Measurements from ENCODE around the gene PCP2. TPM values are rescaled to one million over a fixed set of nuclear protein-coding genes. Genes with fewer than 3 reads are reported as not detected.

Gene PCP2
- total RNA-seq, 1 experiment from 2014 or later, result not detected

- Histone ChIP-seq H3K27ac (no peak overlapping the region), H3K4me3 (no peak overlapping the region), H3K27me3 (no peaks in the 10 kb centered on the region), H3K4me1 (no peaks in the 10 kb centered on the region), H3K36me3 (peaks cover 8% of the 10 kb centered on the region; the same call in 1 of the 2 replicates), H3K9me3 (replicated peaks) (no peaks in the 10 kb centered on the region)
- DNase-seq, result peak in 1 of 2 experiments; percentile 16
Observed at GRCh38 chr19:7622933-7623685, 10.4 kb downstream of the PCP2 start.

DNA sequence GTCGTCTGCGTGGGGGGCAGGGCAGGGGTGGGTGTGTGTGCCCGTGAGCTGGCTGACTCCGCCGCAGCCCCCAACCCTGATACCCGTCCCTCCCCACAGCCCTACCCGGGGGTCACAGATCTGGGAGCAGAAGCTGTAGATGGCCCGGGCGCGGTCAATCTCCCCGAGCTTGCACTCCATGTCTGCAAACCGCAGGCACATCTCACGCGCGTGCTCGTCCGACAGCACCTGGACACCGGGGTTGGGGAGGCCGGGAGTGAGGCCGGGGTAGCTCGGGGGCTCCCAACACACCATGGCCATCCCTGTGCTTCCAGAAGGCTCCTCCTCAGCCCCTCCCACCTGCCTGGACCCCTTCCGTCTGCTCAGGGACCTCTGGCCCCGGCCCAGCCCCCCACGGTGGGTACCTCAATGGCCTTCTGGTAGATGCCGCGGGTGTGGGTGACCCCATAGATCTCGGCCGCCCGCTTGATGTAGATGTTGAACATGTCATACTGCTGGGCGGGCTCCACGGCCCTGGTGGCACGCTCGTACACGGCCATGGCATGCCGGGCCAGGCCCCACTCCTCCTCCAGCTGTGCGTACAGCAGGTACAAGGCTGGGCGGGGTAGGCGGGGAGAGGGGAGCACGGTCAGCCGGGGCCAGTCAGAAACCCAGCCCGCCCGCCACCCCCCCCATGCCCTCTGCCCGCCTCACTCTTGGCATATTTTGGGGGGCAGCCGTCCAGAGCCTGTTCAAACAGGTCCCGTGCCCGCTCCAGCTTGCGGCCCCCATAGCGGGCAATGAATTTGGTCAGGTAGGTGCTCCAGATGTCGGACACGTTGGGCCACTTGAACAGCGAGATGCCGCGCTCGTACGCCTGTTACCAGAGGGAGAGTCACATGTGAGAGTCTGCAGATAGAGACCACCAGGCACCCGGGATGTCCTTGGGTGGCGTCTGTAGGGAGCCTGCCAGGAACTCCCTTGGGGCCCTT lies 12.8 kb downstream of the PCP2 start:
- no peak for DNase-seq
- no peak overlapping the region for H3K4me3 ChIP-seq
- no peak overlapping the region for H3K27ac ChIP-seq
- H3K4me1 ChIP-seq, result no peaks in the 10 kb centered on the region
- H3K27me3 ChIP-seq, result no peaks in the 10 kb centered on the region
- H3K9me3 ChIP-seq (replicated peaks), result no peaks in the 10 kb centered on the region
- H3K36me3 ChIP-seq, result peaks cover 3% of the 10 kb centered on the region; the same call in 1 of the 2 replicates

GRCh38 chr19:7619671-7620441 lies 13.7 kb downstream of the PCP2 start:
- Histone ChIP-seq H3K9me3 (replicated peaks) (no peaks in the 10 kb centered on the region), H3K27me3 (no peaks in the 10 kb centered on the region), H3K36me3 (peaks cover 3% of the 10 kb centered on the region; the same call in 1 of the 2 replicates), H3K4me1 (no peaks in the 10 kb centered on the region), H3K27ac (no peak overlapping the region; the same call in 1 of the 2 replicates), H3K4me3 (no peak overlapping the region)
- no peak for DNase-seq

GRCh38 chr19:7618771-7619510 lies 14.6 kb downstream of the PCP2 start:
- DNase-seq, result peak; percentile 47 to 50
- no peaks in the 10 kb centered on the region for H3K9me3 ChIP-seq (replicated peaks)

DNA sequence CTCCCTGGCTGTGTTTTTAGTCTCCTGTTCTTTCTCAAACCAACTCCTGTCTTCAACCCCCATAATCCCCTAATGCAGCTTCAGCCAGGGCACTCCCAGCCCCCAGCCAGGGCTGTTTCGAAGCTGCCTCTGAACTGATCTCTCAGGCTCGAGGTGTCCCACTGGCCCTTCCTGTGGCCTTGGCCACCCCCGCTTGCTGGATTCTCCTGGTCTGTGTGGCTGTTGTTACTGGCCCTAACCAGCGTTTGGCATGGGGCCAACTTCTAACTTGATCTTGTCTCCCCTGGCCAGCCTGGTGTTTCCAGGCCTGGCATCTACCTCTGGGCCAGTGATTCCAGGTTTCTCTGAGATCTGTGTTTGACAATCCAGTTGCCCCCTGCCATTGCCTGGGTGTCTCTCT lies 15.2 kb downstream of the PCP2 start:
- H3K4me1 ChIP-seq, result no peaks in the 10 kb centered on the region
- H3K27ac ChIP-seq, result peak overlapping the region; percentile 61; the same call in 1 of the 2 replicates
- H3K36me3 ChIP-seq, result peaks cover 3% of the 10 kb centered on the region; the same call in 1 of the 2 replicates
- H3K9me3 ChIP-seq (replicated peaks), result no peaks in the 10 kb centered on the region
- no peak overlapping the region for H3K4me3 ChIP-seq
- H3K27me3 ChIP-seq, result no peaks in the 10 kb centered on the region
- DNase-seq, result peak; percentile 29 to 45

More at GRCh38 chr19:7618771-7619510, 14.6 kb downstream of the PCP2 start:
- no peaks in the 10 kb centered on the region for H3K4me1 ChIP-seq
- peaks cover 3% of the 10 kb centered on the region; the same call in 1 of the 2 replicates for H3K36me3 ChIP-seq
- peak overlapping the region; percentile 61 for H3K27ac ChIP-seq
- no peaks in the 10 kb centered on the region for H3K27me3 ChIP-seq
- no peak overlapping the region for H3K4me3 ChIP-seq

DNA sequence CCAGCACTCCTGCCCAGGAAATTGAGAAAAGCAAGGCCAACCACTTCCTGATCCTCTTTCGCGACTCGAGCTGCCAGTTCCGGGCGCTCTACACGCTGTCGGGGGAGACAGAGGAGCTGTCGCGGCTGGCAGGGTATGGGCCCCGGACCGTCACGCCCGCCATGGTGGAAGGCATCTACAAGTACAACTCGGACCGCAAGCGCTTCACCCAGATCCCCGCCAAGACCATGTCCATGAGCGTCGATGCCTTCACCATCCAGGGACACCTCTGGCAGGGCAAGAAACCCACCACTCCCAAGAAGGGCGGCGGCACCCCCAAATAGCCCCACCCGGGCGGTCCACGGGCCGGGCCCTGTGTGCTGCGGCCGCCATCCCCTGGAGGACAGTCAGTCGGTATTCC lies 15.8 kb downstream of the PCP2 start:
- Histone ChIP-seq H3K4me3 (no peak overlapping the region), H3K27ac (no peak overlapping the region), H3K4me1 (no peaks in the 10 kb centered on the region), H3K27me3 (no peaks in the 10 kb centered on the region), H3K36me3 (no peaks in the 10 kb centered on the region; the same call in 1 of the 2 replicates), H3K9me3 (replicated peaks) (no peaks in the 10 kb centered on the region)
- no peak for DNase-seq

DNA sequence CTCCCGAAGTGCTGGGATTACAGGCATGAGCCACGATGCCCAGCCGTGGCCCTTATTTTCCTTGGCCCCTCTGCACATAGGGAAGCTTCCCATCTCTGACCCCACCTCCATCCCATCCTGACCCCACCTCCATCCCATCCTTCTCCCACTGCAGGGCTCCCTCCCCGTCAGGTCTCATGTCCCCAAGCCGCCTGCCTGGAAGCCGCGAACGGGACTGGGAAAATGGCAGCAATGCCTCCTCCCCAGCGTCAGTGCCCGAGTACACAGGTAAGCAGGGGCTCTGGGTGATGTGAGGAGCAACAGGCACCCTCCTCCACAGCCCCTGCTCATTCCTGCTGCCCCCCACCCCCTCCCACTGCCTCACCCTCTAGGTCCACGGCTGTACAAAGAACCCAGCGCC lies 16.3 kb downstream of the PCP2 start:
- Histone ChIP-seq H3K4me1 (no peaks in the 10 kb centered on the region), H3K9me3 (replicated peaks) (no peaks in the 10 kb centered on the region), H3K27ac (no peak overlapping the region), H3K27me3 (no peaks in the 10 kb centered on the region), H3K4me3 (no peak overlapping the region), H3K36me3 (no peaks in the 10 kb centered on the region)
- DNase-seq, result no peak

DNA sequence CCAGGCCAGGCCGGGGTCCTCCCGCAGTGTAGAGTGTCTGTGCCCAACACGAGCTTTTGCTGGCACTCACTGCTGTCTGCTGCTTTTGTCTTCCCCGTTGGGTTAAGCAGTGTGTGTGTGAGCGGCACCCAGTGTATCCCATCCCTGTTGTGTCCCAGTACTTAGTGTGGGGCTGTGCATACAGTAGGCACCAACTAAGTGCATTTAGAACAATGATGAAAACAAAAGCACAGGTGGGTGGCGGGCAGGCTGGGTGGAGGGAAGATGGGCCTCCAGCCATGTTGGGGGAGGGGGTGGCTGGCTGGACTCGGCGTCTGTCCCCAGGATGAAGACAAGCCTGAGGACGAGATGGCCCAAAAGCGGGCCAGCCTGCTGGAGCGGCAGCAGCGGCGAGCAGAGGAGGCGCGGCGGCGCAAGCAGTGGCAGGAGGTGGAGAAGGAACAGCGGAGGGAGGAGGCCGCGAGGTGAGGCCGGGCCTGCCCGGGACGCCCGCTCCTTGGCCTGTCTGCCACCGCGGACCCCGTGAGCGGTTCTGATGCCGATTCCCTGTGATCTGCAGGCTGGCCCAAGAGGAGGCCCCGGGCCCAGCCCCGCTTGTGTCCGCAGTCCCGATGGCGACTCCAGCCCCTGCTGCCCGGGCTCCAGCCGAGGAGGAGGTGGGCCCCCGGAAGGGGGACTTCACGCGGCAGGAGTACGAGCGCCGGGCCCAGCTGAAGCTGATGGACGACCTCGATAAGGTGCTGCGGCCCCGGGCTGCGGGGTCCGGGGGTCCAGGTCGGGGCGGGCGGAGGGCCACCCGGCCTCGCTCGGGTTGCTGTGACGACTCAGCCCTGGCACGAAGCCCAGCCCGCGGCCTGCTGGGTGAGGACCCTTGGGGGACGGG lies 18.4 kb downstream of the PCP2 start:
- no peak overlapping the region for H3K27ac ChIP-seq
- no peaks in the 10 kb centered on the region for H3K9me3 ChIP-seq (replicated peaks)
- H3K36me3 ChIP-seq, result no peaks in the 10 kb centered on the region
- no peaks in the 10 kb centered on the region for H3K27me3 ChIP-seq
- H3K4me1 ChIP-seq, result no peaks in the 10 kb centered on the region
- no peak for DNase-seq
- H3K4me3 ChIP-seq, result no peak overlapping the region

DNA sequence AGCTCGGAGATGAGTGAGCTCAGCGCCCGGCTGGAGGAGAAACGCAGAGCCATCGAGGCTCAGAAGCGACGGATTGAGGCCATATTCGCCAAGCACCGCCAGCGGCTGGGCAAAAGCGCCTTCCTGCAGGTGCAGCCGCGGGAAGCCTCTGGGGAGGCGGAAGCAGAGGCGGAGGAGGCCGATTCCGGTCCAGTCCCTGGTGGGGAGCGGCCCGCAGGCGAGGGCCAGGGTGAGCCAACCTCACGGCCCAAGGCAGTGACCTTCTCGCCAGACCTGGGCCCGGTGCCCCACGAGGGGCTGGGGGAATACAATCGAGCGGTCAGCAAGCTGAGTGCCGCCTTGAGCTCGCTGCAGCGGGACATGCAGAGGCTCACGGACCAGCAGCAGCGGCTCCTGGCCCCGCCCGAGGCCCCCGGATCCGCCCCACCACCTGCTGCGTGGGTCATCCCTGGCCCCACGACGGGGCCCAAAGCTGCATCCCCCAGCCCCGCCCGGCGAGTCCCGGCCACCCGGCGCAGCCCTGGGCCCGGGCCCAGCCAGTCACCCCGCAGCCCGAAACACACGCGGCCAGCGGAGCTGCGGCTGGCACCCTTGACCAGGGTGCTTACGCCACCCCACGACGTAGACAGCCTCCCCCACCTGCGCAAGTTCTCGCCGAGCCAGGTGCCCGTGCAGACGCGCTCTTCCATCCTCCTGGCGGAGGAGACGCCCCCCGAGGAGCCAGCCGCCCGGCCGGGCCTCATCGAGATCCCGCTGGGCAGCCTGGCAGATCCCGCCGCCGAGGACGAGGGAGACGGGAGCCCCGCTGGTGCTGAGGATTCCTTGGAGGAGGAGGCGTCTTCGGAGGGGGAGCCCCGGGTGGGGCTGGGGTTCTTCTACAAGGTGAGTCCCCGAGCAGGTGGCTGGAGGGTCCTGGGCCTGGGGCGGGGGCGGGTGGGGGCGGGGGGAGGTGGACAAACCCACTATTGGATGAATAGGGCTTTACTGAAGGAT lies 20.9 kb downstream of the PCP2 start:
- DNase-seq, result no peak

GRCh38 chr19:7611541-7612279 lies 21.8 kb downstream of the PCP2 start:
- H3K4me3 ChIP-seq, result no peak overlapping the region
- no peaks in the 10 kb centered on the region for H3K4me1 ChIP-seq
- DNase-seq, result no peak
- H3K27ac ChIP-seq, result no peak overlapping the region
- no peaks in the 10 kb centered on the region for H3K27me3 ChIP-seq
- H3K36me3 ChIP-seq, result no peaks in the 10 kb centered on the region
- no peaks in the 10 kb centered on the region for H3K9me3 ChIP-seq (replicated peaks)

More for the DNA sequence above, 20.9 kb downstream of the PCP2 start:
- Histone ChIP-seq H3K4me3 (no peak overlapping the region), H3K36me3 (no peaks in the 10 kb centered on the region), H3K9me3 (replicated peaks) (no peaks in the 10 kb centered on the region), H3K27me3 (no peaks in the 10 kb centered on the region), H3K27ac (no peak overlapping the region), H3K4me1 (no peaks in the 10 kb centered on the region)

- H3K27ac ChIP-seq, result no peak overlapping the region
- H3K27me3 ChIP-seq, result no peaks in the 10 kb centered on the region
- no peaks in the 10 kb centered on the region for H3K9me3 ChIP-seq (replicated peaks)
- H3K4me1 ChIP-seq, result no peaks in the 10 kb centered on the region
- DNase-seq, result no peak
- no peak overlapping the region for H3K4me3 ChIP-seq
- no peaks in the 10 kb centered on the region for H3K36me3 ChIP-seq
Observed at GRCh38 chr19:7610491-7611240, 22.9 kb downstream of the PCP2 start.

Measured in SJCRH30 (cell line).